ENCODE data around the gene KIF7. TPM values are rescaled to one million over a fixed set of nuclear protein-coding genes. Genes with fewer than 3 reads are reported as not detected.
A peak's percentile ranks its signal among the peaks of the same experiment; 100 is the strongest.

The KIF7 gene
- total and polyA plus RNA-seq, 2 of the 8 experiments (the other 6 are each of a cell fraction or from before 2014, with no cell fraction given): 4.9 to 14.0 TPM

- TF ChIP-seq USF2 (IDR thresholded peaks at IDR 0.05; ENCODE audit: low read length) (no peak), RXRA (IDR thresholded peaks at IDR 0.05; ENCODE audit: insufficient read depth, low read depth, low read length) (no peak), CTBP2 (IDR thresholded peaks at IDR 0.05; ENCODE audit: borderline replicate concordance, insufficient read depth, insufficient read length, low read length) (no peak), ZNF274 (IDR thresholded peaks at IDR 0.05; ENCODE audit: borderline replicate concordance, extremely low read depth, low read length) (no peak), EP300 (IDR thresholded peaks at IDR 0.05; ENCODE audit: borderline replicate concordance in 1 of 2, low read depth in 2 of 2, low read length in 2 of 2) (no peak), KDM4A (IDR thresholded peaks at IDR 0.05; ENCODE audit: low read depth, low read length, severe bottlenecking) (no peak), CHD1 (IDR thresholded peaks at IDR 0.05; ENCODE audit: low read depth, low read length) (no peak), TEAD4 (IDR thresholded peaks at IDR 0.05; ENCODE audit: low read depth, low read length) (no peak), KDM1A (IDR thresholded peaks at IDR 0.05; ENCODE audit: borderline replicate concordance, low read length) (0 out of 2 replicates have a peak, but pooled peaks have one; percentile 19), CREB1 (IDR thresholded peaks at IDR 0.05) (peak; percentile 20; the same call in 1 of the 2 replicates)
- TF ChIP-seq, protein P1, sequence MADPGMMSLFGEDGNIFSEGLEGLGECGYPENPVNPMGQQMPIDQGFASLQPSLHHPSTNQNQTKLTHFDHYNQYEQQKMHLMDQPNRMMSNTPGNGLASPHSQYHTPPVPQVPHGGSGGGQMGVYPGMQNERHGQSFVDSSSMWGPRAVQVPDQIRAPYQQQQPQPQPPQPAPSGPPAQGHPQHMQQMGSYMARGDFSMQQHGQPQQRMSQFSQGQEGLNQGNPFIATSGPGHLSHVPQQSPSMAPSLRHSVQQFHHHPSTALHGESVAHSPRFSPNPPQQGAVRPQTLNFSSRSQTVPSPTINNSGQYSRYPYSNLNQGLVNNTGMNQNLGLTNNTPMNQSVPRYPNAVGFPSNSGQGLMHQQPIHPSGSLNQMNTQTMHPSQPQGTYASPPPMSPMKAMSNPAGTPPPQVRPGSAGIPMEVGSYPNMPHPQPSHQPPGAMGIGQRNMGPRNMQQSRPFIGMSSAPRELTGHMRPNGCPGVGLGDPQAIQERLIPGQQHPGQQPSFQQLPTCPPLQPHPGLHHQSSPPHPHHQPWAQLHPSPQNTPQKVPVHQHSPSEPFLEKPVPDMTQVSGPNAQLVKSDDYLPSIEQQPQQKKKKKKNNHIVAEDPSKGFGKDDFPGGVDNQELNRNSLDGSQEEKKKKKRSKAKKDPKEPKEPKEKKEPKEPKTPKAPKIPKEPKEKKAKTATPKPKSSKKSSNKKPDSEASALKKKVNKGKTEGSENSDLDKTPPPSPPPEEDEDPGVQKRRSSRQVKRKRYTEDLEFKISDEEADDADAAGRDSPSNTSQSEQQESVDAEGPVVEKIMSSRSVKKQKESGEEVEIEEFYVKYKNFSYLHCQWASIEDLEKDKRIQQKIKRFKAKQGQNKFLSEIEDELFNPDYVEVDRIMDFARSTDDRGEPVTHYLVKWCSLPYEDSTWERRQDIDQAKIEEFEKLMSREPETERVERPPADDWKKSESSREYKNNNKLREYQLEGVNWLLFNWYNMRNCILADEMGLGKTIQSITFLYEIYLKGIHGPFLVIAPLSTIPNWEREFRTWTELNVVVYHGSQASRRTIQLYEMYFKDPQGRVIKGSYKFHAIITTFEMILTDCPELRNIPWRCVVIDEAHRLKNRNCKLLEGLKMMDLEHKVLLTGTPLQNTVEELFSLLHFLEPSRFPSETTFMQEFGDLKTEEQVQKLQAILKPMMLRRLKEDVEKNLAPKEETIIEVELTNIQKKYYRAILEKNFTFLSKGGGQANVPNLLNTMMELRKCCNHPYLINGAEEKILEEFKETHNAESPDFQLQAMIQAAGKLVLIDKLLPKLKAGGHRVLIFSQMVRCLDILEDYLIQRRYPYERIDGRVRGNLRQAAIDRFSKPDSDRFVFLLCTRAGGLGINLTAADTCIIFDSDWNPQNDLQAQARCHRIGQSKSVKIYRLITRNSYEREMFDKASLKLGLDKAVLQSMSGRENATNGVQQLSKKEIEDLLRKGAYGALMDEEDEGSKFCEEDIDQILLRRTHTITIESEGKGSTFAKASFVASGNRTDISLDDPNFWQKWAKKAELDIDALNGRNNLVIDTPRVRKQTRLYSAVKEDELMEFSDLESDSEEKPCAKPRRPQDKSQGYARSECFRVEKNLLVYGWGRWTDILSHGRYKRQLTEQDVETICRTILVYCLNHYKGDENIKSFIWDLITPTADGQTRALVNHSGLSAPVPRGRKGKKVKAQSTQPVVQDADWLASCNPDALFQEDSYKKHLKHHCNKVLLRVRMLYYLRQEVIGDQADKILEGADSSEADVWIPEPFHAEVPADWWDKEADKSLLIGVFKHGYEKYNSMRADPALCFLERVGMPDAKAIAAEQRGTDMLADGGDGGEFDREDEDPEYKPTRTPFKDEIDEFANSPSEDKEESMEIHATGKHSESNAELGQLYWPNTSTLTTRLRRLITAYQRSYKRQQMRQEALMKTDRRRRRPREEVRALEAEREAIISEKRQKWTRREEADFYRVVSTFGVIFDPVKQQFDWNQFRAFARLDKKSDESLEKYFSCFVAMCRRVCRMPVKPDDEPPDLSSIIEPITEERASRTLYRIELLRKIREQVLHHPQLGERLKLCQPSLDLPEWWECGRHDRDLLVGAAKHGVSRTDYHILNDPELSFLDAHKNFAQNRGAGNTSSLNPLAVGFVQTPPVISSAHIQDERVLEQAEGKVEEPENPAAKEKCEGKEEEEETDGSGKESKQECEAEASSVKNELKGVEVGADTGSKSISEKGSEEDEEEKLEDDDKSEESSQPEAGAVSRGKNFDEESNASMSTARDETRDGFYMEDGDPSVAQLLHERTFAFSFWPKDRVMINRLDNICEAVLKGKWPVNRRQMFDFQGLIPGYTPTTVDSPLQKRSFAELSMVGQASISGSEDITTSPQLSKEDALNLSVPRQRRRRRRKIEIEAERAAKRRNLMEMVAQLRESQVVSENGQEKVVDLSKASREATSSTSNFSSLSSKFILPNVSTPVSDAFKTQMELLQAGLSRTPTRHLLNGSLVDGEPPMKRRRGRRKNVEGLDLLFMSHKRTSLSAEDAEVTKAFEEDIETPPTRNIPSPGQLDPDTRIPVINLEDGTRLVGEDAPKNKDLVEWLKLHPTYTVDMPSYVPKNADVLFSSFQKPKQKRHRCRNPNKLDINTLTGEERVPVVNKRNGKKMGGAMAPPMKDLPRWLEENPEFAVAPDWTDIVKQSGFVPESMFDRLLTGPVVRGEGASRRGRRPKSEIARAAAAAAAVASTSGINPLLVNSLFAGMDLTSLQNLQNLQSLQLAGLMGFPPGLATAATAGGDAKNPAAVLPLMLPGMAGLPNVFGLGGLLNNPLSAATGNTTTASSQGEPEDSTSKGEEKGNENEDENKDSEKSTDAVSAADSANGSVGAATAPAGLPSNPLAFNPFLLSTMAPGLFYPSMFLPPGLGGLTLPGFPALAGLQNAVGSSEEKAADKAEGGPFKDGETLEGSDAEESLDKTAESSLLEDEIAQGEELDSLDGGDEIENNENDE (IDR thresholded peaks at IDR 0.05; ENCODE audit: insufficient replicate concordance, low read length): no peak
Observed at GRCh38 chr15:89673165-89673512, 17.9 kb upstream of the KIF7 start (continued).
